ENCODE results near the gene BORCS5. TPM values are rescaled to one million over a fixed set of nuclear protein-coding genes. Genes with fewer than 3 reads are reported as not detected.

BORCS5 gene
- total and polyA plus RNA-seq, 5 experiments from 2014 or later = 12.4 to 18.4 (median 15.7) TPM

GRCh38 chr12:12379831-12380730 lies 23.2 kb downstream of the BORCS5 start:
- peak in 9 of 10 donors; percentile 9 to 84 (median 47) for DNase-seq
- Mint-ChIP-seq H3K36me3 (peaks cover 20 to 32% (median 28%) of the 10 kb centered on the region in 3 donors), H3K9me3 (peaks cover 0 to 3% (median 0%) of the 10 kb centered on the region in 9 donors)

GRCh38 chr12:12380949-12381593 lies 24.2 kb downstream of the BORCS5 start:
- Mint-ChIP-seq H3K4me1 (peaks cover 18 to 77% (median 36%) of the 10 kb centered on the region in 4 donors), H3K36me3 (peaks cover 20 to 32% (median 28%) of the 10 kb centered on the region in 3 donors), H3K27me3 (no peaks in the 10 kb centered on the region), H3K4me3 (no peak overlapping the region), H3K27ac (peak overlapping the region; percentile 38 to 97 (median 76)), H3K9me3 (peaks cover 0 to 3% (median 0%) of the 10 kb centered on the region in 9 donors)
- ATAC-seq (no peak), DNase-seq (no peak)
- POLR2A ChIA-PET = no interaction called here

More at GRCh38 chr12:12379831-12380730, 23.2 kb downstream of the BORCS5 start:
- Mint-ChIP-seq H3K27me3 (no peaks in the 10 kb centered on the region), H3K27ac (peak overlapping the region; percentile 76 to 98 (median 94)), H3K4me1 (peaks cover 15 to 71% (median 34%) of the 10 kb centered on the region in 4 donors), H3K4me3 (peak overlapping the region in 8 of 10 donors; percentile 3 to 60 (median 26))
- ATAC-seq = peak; percentile 80 to 88
- POLR2A ChIA-PET = interaction anchor here (0.6 to 1.5 kb wide), 7 partner anchors 23 to 358 kb away, joined by 3 to 5 read pairs (median 4); partner anchors contain the start of genes BORCS5 and DUSP16

- H3K27ac Mint-ChIP-seq = peak overlapping the region in 8 of 10 donors; percentile 20 to 97 (median 75)
- no peaks in the 10 kb centered on the region for H3K27me3 Mint-ChIP-seq
- H3K9me3 Mint-ChIP-seq = peaks cover 0 to 3% (median 0%) of the 10 kb centered on the region in 9 donors
- DNase-seq (no peak), ATAC-seq (no peak)
- H3K4me1 Mint-ChIP-seq = peaks cover 18 to 75% (median 35%) of the 10 kb centered on the region in 4 donors
- H3K36me3 Mint-ChIP-seq = peaks cover 20 to 30% (median 26%) of the 10 kb centered on the region in 3 donors
- POLR2A ChIA-PET = no interaction called here
- peak overlapping the region in 1 of 10 donors; percentile 3 for H3K4me3 Mint-ChIP-seq
Measured at GRCh38 chr12:12381982-12382381, 25.1 kb downstream of the BORCS5 start.

DNA sequence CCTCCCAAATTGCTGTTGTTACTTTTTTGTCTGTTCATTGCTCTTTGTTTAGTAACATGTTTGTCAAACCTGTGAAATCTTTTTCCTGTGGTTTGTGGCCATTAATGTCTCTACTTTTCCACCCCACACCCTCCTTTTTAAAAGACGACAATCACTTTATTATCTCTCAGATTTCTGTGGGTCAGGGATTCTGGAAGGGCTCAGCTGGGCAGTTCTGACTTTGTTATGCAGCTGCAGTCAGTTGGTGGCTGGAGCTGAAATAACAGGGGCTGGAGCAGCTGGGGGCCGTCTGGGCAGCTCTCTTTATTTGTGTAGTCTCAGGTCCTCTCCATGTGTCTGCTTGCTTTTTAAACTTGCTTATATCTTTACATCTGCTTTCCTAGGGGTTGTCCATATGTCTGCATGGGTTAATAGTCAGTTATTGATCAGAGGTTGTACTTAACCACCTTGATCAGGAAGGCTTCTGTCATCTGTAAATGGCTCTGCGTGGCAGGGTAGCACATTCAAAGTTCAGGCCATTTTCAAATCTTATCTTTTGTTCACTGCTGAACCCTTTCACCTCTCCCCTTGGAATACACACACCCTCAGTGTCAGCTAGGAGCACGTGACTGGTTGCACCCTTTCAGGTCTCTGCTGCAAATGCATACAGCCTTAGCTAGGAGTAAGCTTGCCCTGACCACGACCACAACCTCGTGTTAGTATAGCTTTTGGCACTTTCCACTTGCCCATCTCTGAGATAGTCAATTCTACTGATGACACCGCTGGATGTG lies 27.9 kb downstream of the BORCS5 start:
- peaks cover 20 to 34% (median 28%) of the 10 kb centered on the region in 3 donors for H3K36me3 Mint-ChIP-seq
- POLR2A ChIA-PET = interaction anchor here (0.6 to 1.6 kb wide), 2 partner anchors 16 to 341 kb away, joined by 3 to 4 read pairs; no protein-coding TSS in a partner anchor
- H3K27me3 Mint-ChIP-seq = no peaks in the 10 kb centered on the region
- peak; percentile 30 to 47 for ATAC-seq
- peaks cover 19 to 71% (median 34%) of the 10 kb centered on the region in 4 donors for H3K4me1 Mint-ChIP-seq
- H3K4me3 Mint-ChIP-seq = peak overlapping the region in 8 of 10 donors; percentile 14 to 63 (median 38)
- DNase-seq = peak in 1 of 10 donors; percentile 35
- H3K9me3 Mint-ChIP-seq = peaks cover 0 to 3% (median 0%) of the 10 kb centered on the region in 9 donors
- H3K27ac Mint-ChIP-seq = peak overlapping the region; percentile 73 to 94 (median 89)

GRCh38 chr12:12387501-12387900 lies 30.6 kb downstream of the BORCS5 start:
- Mint-ChIP-seq H3K4me3 (peak overlapping the region in 1 of 10 donors; percentile 7), H3K27ac (peak overlapping the region in 2 of 10 donors; percentile 47 to 61)

DNA sequence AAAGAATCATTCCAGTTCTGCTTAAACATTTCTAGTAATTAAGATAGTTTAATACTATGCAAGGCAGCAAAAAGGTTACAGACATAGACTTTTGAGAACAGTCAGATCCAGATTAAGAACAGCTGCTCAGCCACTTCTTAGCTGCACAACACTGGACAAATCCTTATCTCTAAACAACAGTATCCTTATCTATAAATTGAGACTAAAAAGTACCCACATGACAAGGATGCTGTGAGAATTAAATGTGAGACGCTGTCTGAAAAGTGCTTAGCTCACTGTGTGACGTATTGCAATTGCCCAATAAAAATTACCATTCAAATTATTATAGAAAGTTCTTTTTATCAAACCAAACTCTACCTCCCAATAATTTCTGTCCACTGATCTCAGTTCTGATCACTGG lies 35.5 kb downstream of the BORCS5 start:
- H3K4me3 Mint-ChIP-seq = no peak overlapping the region
- no peak for DNase-seq
- POLR2A ChIA-PET = interaction anchor here (0.6 to 0.7 kb wide), 2 partner anchors 11 to 38 kb away, joined by 4 to 6 read pairs; no protein-coding TSS in a partner anchor
- peaks cover 12 to 22% (median 13%) of the 10 kb centered on the region in 4 donors for H3K4me1 Mint-ChIP-seq
- H3K9me3 Mint-ChIP-seq = no peaks in the 10 kb centered on the region
- no peak overlapping the region for H3K27ac Mint-ChIP-seq
- H3K27me3 Mint-ChIP-seq = no peaks in the 10 kb centered on the region
- ATAC-seq = no peak
- H3K36me3 Mint-ChIP-seq = peaks cover 0 to 25% (median 17%) of the 10 kb centered on the region in 3 donors

More at GRCh38 chr12:12387501-12387900, 30.6 kb downstream of the BORCS5 start:
- H3K27me3 Mint-ChIP-seq = no peaks in the 10 kb centered on the region
- ATAC-seq = no peak
- H3K9me3 Mint-ChIP-seq = no peaks in the 10 kb centered on the region
- no peak for DNase-seq
- peaks cover 16 to 37% (median 31%) of the 10 kb centered on the region in 3 donors for H3K36me3 Mint-ChIP-seq
- H3K4me1 Mint-ChIP-seq = peaks cover 14 to 52% (median 25%) of the 10 kb centered on the region in 4 donors
- POLR2A ChIA-PET = interaction anchor here (0.6 to 1.2 kb wide), 2 partner anchors 15 to 117 kb away, joined by 3 to 4 read pairs; no protein-coding TSS in a partner anchor

DNA sequence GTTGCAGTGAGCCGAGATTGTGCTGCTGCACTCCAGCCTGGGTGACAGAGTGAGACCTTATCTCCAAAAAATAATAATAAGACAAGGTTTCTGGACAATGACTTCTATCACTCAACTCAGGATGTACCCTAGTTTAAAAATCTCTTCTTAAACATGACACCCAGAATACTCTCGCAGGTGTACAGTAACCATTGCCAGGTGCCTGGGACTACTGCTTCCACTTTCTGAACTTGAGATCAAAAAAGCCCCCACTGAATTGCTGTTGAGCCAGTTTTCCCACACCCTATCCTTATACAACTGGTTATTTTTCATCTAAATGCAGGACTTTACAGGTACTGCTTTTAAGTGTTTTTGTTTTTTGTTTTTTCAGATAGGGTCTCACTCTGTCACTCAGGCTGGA lies 36.3 kb downstream of the BORCS5 start:
- Mint-ChIP-seq H3K4me1 (peaks cover 7 to 16% (median 11%) of the 10 kb centered on the region in 4 donors), H3K27me3 (no peaks in the 10 kb centered on the region), H3K9me3 (no peaks in the 10 kb centered on the region), H3K36me3 (peaks cover 0 to 24% (median 17%) of the 10 kb centered on the region in 3 donors), H3K27ac (no peak overlapping the region), H3K4me3 (no peak overlapping the region)
- POLR2A ChIA-PET = no interaction called here
- ATAC-seq (no peak), DNase-seq (no peak)

- no peaks in the 10 kb centered on the region for H3K27me3 Mint-ChIP-seq
- peaks cover 0 to 9% (median 3%) of the 10 kb centered on the region in 9 donors for H3K9me3 Mint-ChIP-seq
- ATAC-seq (no peak), DNase-seq (no peak)
- H3K27ac Mint-ChIP-seq = peak overlapping the region in 1 of 10 donors; percentile 41
- peaks cover 4 to 15% (median 7%) of the 10 kb centered on the region in 4 donors for H3K4me1 Mint-ChIP-seq
- H3K4me3 Mint-ChIP-seq = no peak overlapping the region
- peaks cover 6 to 18% (median 8%) of the 10 kb centered on the region in 3 donors for H3K36me3 Mint-ChIP-seq
- POLR2A ChIA-PET = interaction anchor here (0.8 kb wide), 1 partner anchor 166 kb away, joined by 3 read pairs; the partner anchor contains the start of gene DUSP16
Measured at GRCh38 chr12:12396694-12397093, 39.8 kb downstream of the BORCS5 start.

DNA sequence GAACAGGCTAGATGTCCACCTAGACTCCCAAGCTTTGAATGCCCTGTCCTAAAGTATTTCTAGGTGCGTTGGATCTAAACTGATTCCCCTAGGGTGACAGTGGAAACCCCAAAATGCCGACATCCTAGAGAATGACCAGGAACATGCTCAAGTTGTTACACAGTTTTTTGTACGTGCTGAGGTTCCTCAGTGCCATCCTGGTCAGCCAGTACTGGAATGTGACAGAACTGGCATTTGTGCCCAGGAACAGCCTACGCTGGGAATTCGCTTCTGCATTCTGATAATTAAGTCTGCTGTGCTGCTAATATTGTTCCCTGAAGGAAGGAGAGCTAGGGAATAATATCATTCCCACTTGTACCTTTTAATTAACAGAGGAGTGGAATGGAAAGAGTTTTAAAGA lies 40.3 kb downstream of the BORCS5 start:
- H3K27ac Mint-ChIP-seq = peak overlapping the region in 3 of 10 donors; percentile 3 to 77 (median 4)
- POLR2A ChIA-PET = interaction anchor here (0.8 kb wide), 1 partner anchor 166 kb away, joined by 3 read pairs; the partner anchor contains the start of gene DUSP16
- ATAC-seq = no peak

DNA sequence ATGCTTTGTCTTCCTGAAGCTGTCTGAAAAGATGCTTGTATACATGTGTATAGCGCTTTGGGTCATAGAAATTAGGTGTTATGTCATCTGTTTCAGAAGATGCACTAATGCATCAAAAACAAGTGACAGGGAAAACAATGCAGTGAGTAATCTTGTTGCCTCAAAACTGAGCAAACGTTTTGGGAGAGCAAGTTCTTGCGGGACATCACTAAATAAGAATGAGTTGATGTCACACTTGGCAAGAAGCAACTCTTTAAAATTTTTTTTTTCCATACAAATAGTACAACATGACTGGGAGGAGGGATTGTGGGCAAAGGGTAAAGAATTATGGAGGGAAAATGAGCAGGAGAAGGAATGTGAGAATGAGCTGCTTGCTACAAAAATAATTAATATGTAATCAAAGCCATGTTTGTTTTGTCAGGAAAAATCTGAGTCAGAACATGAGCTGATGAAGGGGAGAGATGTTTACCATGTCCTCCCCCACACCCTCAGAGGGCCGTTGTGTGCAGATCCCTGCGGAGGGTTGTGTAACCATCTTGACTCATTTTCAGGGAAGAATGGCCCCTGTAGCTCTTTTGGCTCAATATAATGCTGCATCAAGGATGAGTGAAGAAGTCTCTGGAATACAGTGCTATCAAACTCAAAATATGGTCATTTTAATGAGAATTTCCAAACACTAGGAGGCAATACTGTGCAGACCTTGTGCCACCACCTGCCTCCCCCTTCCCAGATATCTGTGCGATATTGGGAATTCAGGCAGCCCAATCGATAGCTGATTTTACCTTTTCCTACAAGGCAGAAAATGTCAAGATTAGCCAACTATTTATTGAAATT lies 41.4 kb downstream of the BORCS5 start:
- peaks cover 0 to 9% (median 3%) of the 10 kb centered on the region in 9 donors for H3K9me3 Mint-ChIP-seq
- H3K27ac Mint-ChIP-seq = peak overlapping the region in 8 of 10 donors; percentile 12 to 68 (median 36)
- POLR2A ChIA-PET = interaction anchor here (0.6 kb wide), 1 partner anchor 204 kb away, joined by 3 read pairs; no protein-coding TSS in a partner anchor
- H3K36me3 Mint-ChIP-seq = peaks cover 7 to 10% (median 8%) of the 10 kb centered on the region in 3 donors
- no peak overlapping the region for H3K4me3 Mint-ChIP-seq
- H3K27me3 Mint-ChIP-seq = no peaks in the 10 kb centered on the region
- DNase-seq (no peak), ATAC-seq (no peak)
- peaks cover 8 to 27% (median 12%) of the 10 kb centered on the region in 4 donors for H3K4me1 Mint-ChIP-seq

More for the DNA sequence above, 40.3 kb downstream of the BORCS5 start:
- Mint-ChIP-seq H3K4me3 (no peak overlapping the region), H3K36me3 (peaks cover 7 to 17% (median 8%) of the 10 kb centered on the region in 3 donors), H3K9me3 (peaks cover 0 to 9% (median 3%) of the 10 kb centered on the region in 9 donors), H3K4me1 (peaks cover 4 to 17% (median 7%) of the 10 kb centered on the region in 4 donors), H3K27me3 (no peaks in the 10 kb centered on the region)
- DNase-seq = no peak

Data from naive thymus-derived CD8-positive, alpha-beta T cell (primary cell).